ENCODE measurements around the gene PIP5KL1.

- TF ChIP-seq CTCF (IDR thresholded peaks at IDR 0.05; ENCODE audit: extremely low read depth in 1 of 2, insufficient read depth in 1 of 2, low read depth in 1 of 2, low read length in 2 of 2) (no peak), EZH2 (IDR thresholded peaks at IDR 0.05; ENCODE audit: borderline replicate concordance, low read depth, low read length, severe bottlenecking) (no peak), POLR2AphosphoS5 (IDR thresholded peaks at IDR 0.05; ENCODE audit: insufficient read depth, low read depth, low read length) (no peak), POLR2A (IDR thresholded peaks at IDR 0.05; ENCODE audit: low read depth, low read length) (no peak)
These were observed 14.5 kb downstream of the PIP5KL1 start for GRCh38 chr9:127915801-127916719.

Data from endothelial cell of umbilical vein (primary cell).